Right forelimb (tissue), 1 donor: ENCODE results near the gene ITGAX.

Experiments
- DNase-seq: peaks from one replicate; pipeline ENCODE4 v3.0.0-alpha.2; 2018

Gene ITGAX

DNA sequence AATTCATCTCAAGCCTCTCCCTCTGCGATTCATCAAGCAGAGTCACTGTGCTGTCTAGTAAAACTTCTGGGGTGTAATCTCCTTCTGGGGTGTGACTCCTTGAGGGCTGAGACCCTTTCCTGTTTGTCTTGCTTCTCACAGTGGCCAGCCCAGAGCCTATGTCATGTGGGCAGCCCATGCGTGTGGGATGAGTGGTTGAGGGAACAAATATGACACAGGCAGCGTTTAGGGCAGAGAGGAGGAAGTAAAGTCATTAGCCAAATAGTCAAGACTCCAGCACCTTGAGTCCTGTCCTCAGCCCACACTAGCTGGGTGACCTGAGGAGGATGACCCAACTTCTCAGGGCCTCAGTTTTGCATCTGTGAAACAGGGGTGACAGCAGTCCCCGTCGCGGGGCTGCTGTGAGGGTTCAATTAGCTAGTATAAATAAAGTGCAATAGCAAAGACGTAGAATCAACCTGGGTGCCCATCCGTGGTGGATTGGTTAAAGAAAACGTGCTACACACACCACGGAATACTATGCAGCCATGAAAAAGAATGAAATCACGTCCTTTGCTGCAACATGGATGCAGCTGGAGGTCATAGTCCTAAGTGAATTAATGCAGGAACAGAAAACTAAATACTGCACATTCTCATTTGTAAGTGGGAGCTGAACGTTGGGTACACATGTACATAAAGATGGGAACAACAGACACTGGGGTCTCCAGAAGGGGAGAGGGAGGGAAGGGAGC lies 4.5 kb upstream of the ITGAX start:
- DNase-seq = no peak

DNA sequence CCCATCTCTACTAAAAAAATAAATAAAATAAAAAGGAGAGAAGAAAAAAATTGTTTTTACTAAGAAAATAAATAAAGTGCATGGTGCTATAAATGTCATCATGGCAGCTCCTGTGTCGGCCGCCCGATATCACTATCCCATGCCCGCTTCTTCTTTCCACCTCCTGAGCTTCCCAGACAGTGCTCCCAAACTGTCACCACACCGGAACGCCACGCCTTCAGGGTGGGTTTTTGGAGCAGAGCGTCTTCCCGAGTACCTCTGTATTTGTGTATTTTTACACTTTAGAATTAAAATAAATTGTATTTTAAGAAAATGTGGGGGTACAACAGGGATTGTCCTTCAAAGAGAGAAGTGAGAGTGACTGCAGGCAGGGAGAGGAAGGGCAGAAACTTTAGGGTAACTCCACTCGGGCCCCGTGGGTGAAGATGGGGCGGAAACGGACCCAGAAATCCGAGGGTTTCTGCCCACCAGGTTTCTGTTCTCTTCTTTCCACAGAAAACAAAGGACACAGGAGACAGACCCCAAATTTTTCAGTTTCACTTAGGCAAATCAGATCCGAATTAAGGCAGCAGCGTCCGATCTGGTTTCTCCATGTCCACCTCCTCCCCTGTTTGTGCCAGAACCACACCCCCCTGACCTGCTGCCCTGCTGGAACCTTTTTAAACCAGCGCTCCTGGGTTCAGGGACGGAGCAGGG lies 3.6 kb upstream of the ITGAX start:
- DNase-seq = no peak

DNA sequence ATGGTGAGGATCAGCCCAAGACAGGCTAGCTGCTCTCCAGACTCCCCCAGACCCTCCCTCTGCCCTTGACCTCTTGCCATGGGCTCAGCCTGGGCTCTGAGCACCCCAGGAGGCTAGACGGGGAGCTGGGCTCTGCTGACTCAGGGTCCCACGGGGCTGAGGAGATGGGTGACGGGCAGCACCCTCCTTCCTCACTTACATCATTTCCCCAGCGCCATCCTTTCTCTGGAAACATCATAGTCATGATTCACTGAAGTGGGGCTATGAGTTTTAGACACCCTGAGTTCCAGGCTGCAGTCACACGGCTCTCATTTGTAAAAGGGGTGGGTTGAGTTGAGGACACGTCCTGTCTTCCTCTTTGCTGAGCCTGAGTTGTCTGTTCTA lies 3.0 kb upstream of the ITGAX start:
- DNase-seq = no peak

DNA sequence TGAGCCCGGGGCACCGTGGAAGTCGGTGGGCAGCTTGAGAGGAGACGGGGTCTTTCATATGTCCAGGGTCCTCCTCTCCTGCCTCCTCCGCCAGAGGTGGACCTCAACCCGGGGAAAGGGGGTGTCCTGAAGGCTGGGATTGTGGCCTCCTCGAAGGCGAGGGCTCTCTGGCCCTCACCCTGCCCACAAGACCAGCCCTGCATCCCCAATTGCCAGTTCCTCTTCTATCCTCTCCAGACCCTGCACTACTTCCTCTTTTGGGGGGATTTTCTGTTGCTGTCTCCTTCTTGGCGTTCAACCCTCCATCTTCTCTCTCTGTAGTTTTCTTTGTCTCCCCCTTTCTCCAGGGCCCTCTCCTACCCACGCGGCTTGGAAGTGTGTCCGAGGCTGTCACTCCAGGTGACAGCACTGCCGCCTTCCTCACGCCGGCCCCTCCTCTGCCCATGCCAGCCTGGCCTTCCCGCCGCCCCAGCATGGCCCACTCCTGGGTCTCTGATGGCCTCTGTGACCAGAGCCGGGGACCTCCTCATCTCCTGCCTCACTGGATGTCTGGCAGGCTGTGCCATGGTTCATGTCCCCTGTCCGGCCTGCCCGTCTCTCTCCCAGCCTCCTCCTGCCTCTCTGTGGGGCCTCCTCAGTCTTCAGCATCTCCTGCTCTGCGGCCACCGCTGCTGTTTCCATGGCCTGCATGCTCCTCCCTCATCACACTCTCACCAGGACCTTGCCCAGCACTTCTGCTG lies 2.4 kb upstream of the ITGAX start:
- DNase-seq = no peak

DNA sequence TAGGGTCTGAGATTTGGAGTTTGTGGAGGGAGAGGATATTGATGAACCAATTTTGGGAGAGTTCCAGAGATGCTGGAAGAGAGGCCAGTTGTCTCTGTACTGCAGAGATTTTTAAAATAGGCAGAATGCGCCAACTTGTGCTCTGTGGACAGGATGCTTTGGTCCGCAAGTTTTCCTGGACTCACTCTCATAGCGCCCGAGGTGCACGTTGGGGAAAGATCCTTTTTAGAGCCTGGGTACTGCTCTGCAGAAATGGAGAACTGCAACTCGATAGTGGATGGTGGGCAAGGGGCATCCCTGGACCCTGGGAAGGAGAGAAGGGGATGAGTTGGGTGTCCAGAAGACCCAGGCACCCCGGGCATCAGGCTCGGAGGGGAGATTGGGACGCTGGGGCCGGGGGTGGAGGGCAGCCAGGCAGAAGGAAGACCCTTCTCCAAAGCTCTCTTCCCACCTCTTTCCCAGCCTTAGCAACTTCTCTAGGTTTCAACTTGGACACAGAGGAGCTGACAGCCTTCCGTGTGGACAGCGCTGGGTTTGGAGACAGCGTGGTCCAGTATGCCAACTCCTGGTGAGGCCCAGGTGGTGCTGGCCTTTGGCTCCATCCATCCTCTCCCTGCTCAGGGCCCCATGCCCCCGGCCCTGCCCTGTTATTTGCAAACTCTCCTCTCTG lies 590 bp downstream of the ITGAX start:
- no peak for DNase-seq

DNA sequence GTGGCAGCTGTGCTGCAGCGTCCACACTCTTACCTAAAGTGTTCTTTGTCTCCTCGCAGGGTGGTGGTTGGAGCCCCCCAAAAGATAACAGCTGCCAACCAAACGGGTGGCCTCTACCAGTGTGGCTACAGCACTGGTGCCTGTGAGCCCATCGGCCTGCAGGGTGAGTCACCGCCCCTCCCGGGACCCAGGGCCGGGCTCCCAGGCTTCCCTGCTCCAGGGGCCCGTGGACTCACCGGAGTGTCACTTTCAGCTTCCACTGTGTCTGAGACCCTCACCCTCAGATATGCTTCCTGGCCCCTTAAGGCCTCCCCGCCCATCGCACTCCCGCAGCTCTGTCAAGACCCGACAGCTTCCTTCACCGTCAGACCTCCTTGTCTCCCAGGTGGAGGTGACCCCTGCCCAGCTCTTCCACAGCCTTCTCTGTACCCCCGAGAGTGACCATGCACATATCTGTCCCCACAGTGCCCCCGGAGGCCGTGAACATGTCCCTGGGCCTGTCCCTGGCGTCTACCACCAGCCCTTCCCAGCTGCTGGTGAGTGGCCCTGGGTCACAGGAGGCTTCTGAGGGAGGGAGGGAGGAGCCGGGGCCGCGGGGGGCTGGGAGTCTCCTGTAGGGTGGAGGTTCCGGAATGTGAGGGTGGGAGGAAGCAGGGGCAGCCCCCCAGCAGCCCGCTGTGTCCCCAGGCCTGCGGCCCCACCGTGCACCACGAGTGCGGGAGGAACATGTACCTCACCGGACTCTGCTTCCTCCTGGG lies 1.8 kb downstream of the ITGAX start:
- DNase-seq = no peak

DNA sequence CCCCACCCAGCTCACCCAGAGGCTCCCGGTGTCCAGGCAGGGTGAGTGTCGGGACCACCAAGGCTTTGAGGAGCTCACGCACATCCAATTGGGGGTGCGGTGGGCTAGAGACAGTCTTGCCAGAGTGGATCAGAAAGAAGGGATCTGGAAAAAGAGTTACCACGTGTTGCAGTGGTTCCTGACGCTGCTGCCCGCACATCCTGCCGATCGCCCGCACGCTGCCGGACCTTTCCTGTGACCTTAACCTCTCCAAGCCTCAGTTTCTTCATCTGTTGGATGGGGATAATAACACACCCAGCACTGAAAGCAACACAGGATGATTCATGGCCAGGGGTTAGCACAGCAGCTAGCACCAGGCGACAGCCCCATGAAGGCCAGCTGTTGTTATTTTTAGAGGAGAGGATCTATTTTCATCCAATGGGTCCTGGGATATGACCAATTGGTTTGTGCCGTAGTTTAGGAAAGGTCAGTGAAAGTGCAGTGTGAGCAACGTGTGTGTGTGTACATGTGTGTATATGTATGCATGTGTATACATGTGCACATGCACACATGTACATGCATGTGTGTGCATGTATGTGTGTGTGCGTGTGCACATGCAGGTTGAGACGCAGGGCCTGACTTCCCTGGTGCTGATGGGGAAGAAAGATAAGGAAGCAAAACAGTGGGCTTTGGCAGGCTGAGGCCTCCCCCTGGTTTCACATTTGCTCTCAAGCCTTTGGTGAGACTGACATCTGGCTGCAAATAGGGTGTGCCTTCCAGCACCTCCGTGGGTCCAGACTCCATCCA lies 2.5 kb downstream of the ITGAX start:
- no peak for DNase-seq

DNA sequence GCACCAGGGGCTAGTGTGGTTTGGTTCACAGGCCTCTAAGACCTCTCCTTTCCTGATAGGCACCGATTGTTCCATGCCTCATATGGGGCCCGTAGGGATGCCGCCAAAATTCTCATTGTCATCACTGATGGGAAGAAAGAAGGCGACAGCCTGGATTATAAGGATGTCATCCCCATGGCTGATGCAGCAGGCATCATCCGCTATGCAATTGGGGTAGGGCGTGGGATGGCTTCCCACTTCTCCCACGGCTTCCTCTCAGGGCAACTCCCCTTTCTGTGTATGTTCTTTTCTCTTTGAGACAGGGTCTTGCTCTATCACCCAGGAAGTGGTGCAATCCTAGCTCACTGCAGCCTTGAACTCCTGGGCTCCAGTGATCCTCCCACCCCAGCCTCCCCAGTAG lies 5.3 kb downstream of the ITGAX start:
- DNase-seq = no peak

DNA sequence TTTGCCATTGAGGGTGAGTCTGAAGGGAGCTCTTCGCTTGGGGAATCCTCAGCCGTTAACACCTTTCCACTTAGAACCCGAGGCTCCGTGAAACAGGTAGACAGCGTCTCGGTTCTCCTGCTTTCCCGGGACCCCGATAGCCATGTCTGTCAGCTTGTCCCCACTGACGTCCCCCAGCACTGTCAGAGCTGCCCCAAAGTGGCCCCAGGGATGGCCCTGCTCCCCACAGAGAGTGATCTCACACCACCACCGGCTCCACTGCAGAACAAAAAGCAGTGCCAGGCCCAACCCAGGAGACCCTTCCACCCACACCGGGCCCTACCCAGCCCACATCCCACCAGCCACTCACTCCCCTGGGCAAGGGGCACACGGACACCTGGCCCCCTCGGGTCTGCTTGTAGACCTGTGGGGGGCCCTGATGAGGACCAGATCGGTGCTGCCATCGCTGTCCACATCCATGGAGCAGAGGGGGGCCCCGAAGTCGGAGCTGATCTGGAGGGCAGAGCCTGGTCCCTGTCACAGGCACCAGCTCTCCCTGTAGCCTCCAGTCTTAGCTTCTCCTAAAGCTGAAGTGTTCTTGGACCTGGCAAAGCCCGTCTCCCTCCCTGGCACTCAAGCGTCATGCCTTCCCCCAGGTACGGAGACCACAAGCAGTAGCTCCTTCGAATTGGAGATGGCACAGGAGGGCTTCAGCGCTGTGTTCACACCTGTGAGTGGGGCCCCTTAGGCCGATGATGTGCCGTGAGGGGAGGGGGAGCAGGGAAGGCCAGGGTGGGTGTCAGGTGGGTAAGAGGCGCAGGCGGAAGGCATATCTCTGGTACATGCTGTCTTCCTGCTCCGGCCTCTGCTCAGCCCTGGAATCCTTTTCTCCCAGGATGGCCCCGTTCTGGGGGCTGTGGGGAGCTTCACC lies 6.5 kb downstream of the ITGAX start:
- DNase-seq = no peak

DNA sequence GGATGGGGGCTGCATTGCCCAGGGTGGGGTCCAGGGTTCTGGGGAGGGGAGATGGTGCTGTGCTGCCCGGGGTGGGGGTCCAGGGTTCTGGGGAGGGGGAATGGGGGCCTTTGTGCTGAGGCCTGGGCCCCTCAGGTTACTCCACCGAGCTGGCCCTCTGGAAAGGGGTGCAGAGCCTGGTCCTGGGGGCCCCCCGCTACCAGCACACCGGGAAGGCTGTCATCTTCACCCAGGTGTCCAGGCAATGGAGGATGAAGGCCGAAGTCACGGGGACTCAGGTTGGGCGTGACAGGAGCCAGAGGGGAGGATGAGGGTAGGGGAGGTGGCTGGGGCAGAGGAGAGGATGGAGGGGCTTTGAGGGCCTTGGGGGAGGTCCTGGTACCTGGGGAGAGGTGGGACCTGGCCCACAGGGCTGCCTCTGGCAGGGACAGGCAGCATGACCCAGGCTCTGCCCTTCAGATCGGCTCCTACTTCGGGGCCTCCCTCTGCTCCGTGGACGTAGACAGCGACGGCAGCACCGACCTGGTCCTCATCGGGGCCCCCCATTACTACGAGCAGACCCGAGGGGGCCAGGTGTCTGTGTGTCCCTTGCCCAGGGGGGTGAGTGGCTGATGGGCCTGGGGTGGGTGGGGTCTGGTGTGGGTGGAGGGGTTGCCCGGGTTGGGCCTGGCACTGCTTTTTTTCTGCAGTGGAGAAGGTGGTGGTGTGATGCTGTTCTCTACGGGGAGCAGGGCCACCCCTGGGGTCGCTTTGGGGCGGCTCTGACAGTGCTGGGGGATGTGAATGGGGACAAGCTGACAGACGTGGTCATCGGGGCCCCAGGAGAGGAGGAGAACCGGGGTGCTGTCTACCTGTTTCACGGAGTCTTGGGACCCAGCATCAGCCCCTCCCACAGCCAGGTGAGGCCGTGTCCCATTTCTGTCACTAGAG lies 7.8 kb downstream of the ITGAX start:
- no peak for DNase-seq

DNA sequence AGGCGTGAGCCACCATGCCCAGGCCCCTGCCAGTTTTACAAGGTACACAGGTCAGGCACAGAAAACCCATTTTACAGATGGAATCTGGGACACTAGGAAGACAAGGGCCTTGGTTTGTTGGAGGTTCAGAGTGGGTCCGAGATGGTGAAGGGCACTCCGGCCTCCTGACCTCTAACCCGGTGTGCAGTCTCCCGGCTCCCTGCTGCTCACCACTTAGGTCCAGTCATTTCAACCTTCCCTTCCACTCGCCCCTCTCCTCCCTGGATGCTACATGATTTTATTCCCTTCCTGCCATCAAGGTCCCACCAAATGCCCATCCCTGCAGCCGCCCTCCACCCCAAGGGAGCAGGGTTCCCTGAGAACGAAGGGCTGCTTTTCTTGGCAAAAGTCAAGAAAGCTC lies 8.7 kb downstream of the ITGAX start:
- DNase-seq = no peak

DNA sequence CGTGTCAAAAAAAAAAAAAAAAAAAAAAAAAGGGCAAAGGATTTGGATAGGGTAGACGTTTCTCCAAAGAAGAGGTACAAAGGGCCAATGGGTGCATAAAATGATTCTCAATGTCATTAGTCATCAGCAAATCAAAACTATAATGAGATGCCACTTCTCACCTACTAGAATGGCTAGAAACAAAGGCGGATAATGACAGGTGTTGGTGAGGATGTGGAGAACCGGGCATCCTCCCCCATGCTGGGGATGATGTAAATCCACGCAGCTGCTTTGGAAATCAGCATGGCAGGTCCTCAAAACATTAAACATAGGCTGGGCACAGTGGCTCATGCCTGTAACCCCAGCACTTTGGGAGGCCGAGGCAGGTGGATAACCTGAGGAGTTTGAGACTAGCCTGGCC lies 9.4 kb downstream of the ITGAX start:
- no peak for DNase-seq

DNA sequence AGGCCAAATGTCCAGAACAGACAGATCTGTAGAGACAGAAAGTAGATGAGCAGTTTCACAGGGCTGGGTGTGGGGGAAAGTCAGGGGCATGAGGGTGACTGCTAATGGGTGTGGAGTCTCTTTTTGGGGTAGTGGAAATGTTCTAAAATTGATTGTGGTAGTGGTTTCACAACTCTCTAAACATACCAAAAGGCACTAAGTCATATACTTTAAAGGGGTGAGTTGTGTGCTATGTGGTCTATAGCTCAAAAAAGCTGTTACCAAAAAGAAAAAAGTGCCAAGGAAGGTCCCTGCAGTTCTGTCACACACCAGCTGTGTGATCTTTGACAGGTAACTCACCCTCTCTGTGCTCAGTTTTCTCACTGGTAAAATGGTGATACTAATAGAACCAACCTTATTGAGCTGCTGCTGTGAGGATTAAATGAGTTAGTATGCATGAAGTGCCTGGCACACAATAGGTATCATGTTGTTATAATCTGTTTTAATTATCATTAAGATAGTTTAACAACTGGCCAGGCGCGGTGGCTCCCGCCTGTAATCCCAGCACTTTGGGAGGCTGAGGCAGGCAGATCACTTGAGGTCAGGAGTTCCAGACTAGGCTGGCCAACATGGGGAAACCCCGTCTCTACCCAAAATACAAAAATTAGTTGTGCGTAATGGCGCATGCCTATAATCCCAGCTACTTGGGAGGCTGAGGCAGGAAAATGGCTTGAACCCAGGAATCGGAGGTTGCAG lies 10.3 kb downstream of the ITGAX start:
- DNase-seq = no peak

DNA sequence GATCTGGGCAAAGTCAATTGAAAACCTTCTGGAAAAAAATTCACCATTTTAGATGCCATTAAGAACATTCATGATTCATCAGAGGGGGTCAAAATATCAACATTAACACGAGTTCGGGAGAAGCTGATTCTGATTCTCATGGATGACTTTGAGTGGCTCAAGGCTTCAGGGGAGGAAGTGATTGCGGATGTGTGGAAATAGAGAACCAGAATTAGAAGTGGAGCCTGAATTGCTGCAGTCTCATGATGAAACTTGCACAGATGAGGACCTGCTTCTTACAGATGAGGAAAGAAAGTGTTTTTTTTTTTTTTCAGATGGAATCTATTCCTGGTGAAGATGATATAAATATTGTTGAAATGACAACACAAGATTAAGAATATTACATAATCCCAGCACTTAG lies 12.9 kb downstream of the ITGAX start:
- no peak for DNase-seq

DNA sequence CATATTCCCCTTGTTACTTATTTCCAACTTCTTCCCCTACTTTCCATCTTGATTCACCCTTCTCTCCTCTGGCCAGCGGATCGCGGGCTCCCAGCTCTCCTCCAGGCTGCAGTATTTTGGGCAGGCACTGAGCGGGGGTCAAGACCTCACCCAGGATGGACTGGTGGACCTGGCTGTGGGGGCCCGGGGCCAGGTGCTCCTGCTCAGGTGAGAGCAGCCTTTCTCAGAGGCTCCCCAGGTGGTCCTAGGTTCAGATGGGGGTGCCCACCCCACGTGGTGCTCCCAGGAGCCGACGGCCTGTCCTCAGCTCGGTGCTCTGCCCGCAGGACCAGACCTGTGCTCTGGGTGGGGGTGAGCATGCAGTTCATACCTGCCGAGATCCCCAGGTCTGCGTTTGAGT lies 16.0 kb downstream of the ITGAX start:
- no peak for DNase-seq

DNA sequence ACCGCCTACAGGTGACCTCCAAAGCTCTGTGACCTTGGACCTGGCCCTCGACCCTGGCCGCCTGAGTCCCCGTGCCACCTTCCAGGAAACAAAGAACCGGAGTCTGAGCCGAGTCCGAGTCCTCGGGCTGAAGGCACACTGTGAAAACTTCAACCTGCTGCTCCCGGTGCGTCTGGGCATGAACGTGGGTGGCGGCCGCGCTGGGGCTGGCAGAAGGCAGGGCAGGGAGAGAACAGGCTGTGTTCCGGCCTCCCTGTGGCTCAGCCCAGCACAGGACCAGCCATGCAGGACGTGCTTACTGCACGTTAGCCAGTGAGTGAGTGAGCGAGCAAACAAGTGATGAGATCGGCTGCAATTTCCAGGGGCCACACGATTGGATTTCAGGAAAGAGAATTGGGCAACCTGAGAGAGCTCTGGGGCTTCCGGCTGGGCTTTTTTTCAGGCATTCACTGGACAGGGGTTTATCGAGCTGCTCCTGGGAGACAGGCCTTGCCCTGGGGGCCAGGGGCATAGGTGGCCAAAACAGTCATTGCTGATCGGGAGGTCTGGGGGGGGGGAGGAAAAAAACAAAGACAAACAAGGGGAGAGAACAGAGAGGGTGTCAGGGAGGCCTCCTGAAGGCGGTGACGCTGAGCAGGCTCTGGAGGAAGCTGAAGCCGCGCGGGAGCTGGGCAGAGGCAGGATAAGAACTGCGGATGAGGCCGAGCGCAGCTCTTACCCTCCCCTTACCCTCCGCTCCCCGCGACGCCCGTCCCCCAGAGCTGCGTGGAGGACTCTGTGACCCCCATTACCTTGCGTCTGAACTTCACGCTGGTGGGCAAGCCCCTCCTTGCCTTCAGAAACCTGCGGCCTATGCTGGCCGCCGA lies 16.9 kb downstream of the ITGAX start:
- DNase-seq = no peak

DNA sequence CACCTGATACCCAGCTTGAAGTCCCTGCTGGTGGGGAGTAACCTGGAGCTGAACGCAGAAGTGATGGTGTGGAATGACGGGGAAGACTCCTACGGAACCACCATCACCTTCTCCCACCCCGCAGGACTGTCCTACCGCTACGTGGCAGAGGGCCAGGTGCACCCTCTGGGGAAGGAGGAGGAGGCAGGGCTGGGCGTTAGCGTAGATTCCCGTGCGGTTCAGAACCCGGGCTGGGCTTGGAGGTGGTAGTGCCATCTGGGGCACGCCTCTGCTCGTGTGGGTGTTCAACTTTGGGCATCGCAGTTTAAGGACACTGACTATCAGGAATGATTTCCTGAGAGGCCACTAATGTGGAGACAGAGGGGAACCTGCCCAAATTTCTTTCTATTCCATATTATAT lies 18.3 kb downstream of the ITGAX start:
- no peak for DNase-seq

DNA sequence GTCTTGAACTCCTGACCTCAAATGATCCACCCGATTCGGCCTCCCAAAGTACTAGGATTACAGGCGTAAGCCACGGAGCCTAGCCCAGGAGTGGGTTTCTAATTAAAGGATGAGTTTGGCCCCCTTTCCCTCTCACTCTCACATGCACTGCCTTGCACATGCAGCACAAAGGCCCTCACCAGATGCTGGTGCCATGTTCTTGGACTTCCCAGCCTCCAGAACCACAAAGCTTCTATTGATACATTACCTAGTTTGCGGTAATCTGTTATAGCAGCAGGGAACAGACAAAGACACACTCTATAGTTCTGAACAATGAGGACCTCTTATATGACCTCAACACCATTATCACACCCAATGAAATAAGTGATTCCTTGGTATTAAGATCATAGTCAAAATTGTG lies 20.3 kb downstream of the ITGAX start:
- no peak for DNase-seq
